HepG2 (cell line): ENCODE results near the gene PRDX2. TPM values are rescaled to one million over a fixed set of nuclear protein-coding genes. Genes with fewer than 3 reads are reported as not detected.

Experiments
- AKAP8 ChIP-seq: sonication (generic); formaldehyde crosslinking; IDR thresholded peaks from 2 replicates; pipeline ENCODE4 v1.5.1; 2020; ENCODE audit warnings: mild to moderate bottlenecking, missing genetic modification reagents
- ARNTL ChIP-seq: sonication (generic); formaldehyde crosslinking; IDR thresholded peaks from 2 replicates; pipeline ENCODE4 v1.4.0; 2020; ENCODE audit warnings: mild to moderate bottlenecking, missing genetic modification reagents
- JUNB ChIP-seq: sonication (generic); formaldehyde crosslinking; IDR thresholded peaks from 2 replicates; pipeline ENCODE4 v1.8.0; 2022; ENCODE audit warnings: missing genetic modification reagents, mild to moderate bottlenecking, borderline replicate concordance
- KDM6A ChIP-seq: IDR thresholded peaks from 2 replicates; pipeline ENCODE4 v1.6.1; 2016; ENCODE audit warnings: low read depth
- PHF21A ChIP-seq: sonication (generic); formaldehyde crosslinking; IDR thresholded peaks from 2 replicates; pipeline ENCODE4 v1.5.0; 2020; ENCODE audit warnings: mild to moderate bottlenecking, missing genetic modification reagents
- RXRB ChIP-seq: IDR thresholded peaks from 2 replicates; pipeline ENCODE4 v1.6.1; 2016; ENCODE audit warnings: borderline replicate concordance, missing genetic modification reagents, missing compliant biosample characterization
- SAFB2 ChIP-seq: sonication (generic); formaldehyde crosslinking; IDR thresholded peaks from 2 replicates; pipeline ENCODE4 v1.5.1; 2020; ENCODE audit warnings: missing genetic modification reagents, low read depth, mild to moderate bottlenecking, borderline replicate concordance
- TEAD2 ChIP-seq: sonication (generic); formaldehyde crosslinking; IDR thresholded peaks from 2 replicates; pipeline ENCODE4 v1.9.0; 2021; ENCODE audit warnings: missing genetic modification reagents
- ZNF12 ChIP-seq: sonication (generic); formaldehyde crosslinking; IDR thresholded peaks from 2 replicates; pipeline ENCODE4 v1.5.0; 2020; ENCODE audit warnings: missing genetic modification reagents
- ZNF282 ChIP-seq: fragments of 450-650 bp; IDR thresholded peaks from 2 replicates; pipeline ENCODE4 v1.6.1; 2018; ENCODE audit not compliant: partially characterized antibody
- ZNF430 ChIP-seq: sonication (generic); formaldehyde crosslinking; IDR thresholded peaks from 2 replicates; pipeline ENCODE4 v1.9.0; 2021; ENCODE audit warnings: mild to moderate bottlenecking, missing genetic modification reagents
- ZNF577 ChIP-seq: sonication (generic); formaldehyde crosslinking; IDR thresholded peaks from 2 replicates; pipeline ENCODE4 v1.4.0; 2020; ENCODE audit warnings: mild to moderate bottlenecking, low read depth, missing genetic modification reagents, borderline replicate concordance
- polyA plus RNA-seq, 8 experiments: library from polyadenylated mRNA; depleted of rRNA in 3 of 8; stranded (reverse) in 7 of 8; unstranded in 1 of 8; fragments of >200 nt; fragmentation: Illumina TruSeq in 4 of 8; extraction: Trizol in 4 of 8; gene quantifications; 2 replicates each; pipeline versions ENCODE4 v1.2.1 to v1.2.3, GENCODE V29; 2011 to 2016; ENCODE audit warnings: low read depth in 4 of 8, missing spikeins in 1 of 8, mixed read lengths in 1 of 8; ENCODE audit not compliant: insufficient read depth in 1 of 8
- total RNA-seq, 5 experiments: library from RNA; depleted of rRNA; stranded (reverse); fragments of >200 nt; fragmentation: Illumina TruSeq; extraction: Trizol; gene quantifications; 2 replicates each; pipeline ENCODE4 v1.2.3, GENCODE V29; 2016; ENCODE audit warnings: low read depth in 1 of 5
- TF ChIP-seq, protein P1 (sequence below): sonication (generic); formaldehyde crosslinking; IDR thresholded peaks from 2 replicates; pipeline ENCODE4 v1.4.0; 2020; ENCODE audit warnings: mild to moderate bottlenecking, missing genetic modification reagents
- TF ChIP-seq, protein P2 (sequence below): sonication (generic); formaldehyde crosslinking; IDR thresholded peaks from 2 replicates; pipeline ENCODE4 v1.4.0; 2020; ENCODE audit warnings: mild to moderate bottlenecking, missing genetic modification reagents
- TF ChIP-seq, protein P3 (sequence below): sonication (generic); formaldehyde crosslinking; IDR thresholded peaks from 2 replicates; pipeline ENCODE4 v1.4.0; 2020; ENCODE audit warnings: missing genetic modification reagents, mild to moderate bottlenecking, borderline replicate concordance
- TF ChIP-seq, protein P4 (sequence below): sonication (generic); formaldehyde crosslinking; IDR thresholded peaks from 2 replicates; pipeline ENCODE4 v1.4.0; 2020; ENCODE audit warnings: missing genetic modification reagents

Gene PRDX2
- total and polyA plus RNA-seq, 2 of the 13 experiments (the other 11 are each of a cell fraction or from before 2014, with no cell fraction given), result 218 to 381 TPM

DNA sequence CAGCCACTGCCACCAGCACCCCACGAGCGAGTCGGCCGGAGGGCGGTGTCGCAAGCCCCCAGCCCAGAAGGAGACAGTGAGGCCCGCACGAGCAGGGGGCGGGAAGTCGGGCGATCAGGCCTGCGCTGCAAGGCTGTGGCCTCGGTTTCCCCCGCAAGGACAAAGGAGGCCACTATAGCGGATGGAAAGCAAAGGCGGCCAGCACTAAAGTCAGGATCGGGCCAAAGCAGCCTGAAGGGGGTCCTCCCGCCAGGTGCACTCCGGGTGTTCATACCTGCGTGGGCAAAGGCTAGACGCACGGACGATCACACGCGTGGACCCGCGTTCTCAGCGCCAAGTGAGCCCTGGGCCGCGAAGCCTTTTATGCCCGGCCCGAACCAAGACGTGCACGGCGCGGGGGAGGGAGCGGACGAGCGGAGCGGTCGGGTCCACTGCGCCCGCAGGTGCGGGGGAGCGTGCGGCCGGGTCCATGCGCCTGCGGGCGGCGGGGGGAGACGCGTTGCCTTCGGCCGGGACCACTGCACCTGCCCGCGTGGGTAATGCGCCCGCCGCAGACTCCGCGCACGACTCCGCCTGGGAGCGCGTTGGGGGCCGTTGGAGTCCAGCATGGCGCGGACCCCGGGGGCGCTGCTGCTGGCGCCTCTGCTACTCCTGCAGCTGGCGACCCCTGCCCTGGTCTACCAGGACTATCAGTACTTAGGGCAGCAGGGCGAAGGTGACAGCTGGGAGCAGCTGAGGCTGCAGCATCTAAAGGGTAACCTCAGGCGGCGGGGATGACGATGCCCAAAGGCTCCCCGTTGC lies at the start of gene PRDX2, which contains the start of gene THSD8 (continued):
- TF ChIP-seq ZNF12 (CRISPR knock-in tag) (peak; percentile 32; the same call in 1 of the 2 replicates), ZNF577 (CRISPR knock-in tag) (no peak), ZNF430 (peak; percentile 97), SAFB2 (CRISPR knock-in tag) (peak; percentile 88), TEAD2 (CRISPR knock-in tag) (no peak), RXRB (CRISPR knock-in tag) (no peak), KDM6A (CRISPR knock-in tag) (no peak), AKAP8 (CRISPR knock-in tag) (peak; percentile 84), ZNF282 (no peak), ARNTL (peak; percentile 74), PHF21A (CRISPR knock-in tag) (peak; percentile 21; the same call in 1 of the 2 replicates), JUNB (CRISPR knock-in tag) (no peak)
- TF ChIP-seq, protein P1, sequence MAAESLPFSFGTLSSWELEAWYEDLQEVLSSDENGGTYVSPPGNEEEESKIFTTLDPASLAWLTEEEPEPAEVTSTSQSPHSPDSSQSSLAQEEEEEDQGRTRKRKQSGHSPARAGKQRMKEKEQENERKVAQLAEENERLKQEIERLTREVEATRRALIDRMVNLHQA (CRISPR knock-in tag), result no peak
- TF ChIP-seq, protein P2, sequence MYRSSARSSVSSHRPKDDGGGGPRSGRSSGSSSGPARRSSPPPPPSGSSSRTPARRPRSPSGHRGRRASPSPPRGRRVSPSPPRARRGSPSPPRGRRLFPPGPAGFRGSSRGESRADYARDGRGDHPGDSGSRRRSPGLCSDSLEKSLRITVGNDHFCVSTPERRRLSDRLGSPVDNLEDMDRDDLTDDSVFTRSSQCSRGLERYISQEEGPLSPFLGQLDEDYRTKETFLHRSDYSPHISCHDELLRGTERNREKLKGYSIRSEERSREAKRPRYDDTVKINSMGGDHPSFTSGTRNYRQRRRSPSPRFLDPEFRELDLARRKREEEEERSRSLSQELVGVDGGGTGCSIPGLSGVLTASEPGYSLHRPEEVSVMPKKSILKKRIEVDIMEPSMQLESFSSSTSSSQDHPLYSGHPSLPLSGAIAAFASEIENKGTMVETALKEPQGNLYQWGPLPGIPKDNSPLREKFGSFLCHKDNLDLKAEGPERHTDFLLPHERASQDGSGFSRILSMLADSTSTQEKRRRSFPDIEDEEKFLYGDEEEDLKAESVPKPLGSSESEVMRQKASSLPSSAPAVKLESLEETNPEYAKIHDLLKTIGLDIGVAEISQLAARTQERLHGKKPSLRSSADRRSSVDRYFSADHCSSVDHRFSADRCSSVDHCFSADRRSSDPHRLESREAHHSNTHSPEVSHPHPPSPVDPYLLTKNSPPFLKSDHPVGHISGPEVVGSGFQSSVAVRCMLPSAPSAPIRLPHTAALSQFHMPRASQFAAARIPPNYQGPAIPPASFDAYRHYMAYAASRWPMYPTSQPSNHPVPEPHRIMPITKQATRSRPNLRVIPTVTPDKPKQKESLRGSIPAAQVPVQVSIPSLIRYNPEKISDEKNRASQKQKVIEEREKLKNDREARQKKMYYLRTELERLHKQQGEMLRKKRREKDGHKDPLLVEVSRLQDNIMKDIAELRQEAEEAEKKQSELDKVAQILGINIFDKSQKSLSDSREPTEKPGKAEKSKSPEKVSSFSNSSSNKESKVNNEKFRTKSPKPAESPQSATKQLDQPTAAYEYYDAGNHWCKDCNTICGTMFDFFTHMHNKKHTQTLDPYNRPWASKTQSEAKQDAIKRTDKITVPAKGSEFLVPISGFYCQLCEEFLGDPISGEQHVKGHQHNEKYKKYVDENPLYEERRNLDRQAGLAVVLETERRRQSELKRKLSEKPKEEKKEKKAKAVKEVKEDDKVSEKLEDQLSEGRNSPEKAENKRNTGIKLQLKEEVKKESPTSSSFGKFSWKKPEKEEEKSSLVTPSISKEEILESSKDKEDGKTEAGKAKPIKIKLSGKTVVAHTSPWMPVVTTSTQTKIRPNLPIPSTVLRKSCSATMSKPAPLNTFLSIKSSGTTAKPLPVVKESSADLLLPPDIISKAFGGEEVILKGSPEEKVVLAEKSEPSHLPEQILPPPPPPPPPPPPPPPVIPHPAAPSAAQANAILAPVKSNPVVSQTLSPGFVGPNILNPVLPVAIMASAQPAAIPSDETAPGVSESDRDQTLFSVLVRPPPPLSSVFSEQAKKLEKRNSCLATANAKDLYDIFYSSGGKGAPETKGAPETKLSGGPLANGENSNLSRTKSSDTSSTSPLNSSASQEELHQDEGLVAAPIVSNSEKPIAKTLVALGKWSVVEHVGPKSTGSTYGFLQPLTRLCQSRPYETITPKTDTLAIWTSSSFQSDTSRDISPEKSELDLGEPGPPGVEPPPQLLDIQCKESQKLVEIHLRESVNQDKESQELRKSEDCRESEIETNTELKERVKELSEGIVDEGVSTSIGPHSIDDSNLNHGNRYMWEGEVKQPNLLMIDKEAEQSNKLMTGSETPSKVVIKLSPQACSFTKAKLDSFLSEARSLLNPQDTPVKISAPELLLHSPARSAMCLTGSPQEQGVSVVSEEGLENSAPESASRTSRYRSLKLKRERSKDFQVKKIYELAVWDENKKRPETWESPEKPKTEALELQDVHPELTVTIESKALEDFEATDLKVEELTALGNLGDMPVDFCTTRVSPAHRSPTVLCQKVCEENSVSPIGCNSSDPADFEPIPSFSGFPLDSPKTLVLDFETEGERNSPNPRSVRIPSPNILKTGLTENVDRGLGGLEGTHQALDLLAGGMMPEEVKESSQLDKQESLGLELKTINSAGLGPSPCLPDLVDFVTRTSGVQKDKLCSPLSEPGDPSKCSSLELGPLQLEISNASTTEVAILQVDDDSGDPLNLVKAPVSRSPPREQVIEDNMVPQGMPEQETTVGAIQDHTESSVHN (CRISPR knock-in tag), result 0 out of 2 replicates have a peak, but pooled peaks have one; percentile 21
- TF ChIP-seq, protein P3, sequence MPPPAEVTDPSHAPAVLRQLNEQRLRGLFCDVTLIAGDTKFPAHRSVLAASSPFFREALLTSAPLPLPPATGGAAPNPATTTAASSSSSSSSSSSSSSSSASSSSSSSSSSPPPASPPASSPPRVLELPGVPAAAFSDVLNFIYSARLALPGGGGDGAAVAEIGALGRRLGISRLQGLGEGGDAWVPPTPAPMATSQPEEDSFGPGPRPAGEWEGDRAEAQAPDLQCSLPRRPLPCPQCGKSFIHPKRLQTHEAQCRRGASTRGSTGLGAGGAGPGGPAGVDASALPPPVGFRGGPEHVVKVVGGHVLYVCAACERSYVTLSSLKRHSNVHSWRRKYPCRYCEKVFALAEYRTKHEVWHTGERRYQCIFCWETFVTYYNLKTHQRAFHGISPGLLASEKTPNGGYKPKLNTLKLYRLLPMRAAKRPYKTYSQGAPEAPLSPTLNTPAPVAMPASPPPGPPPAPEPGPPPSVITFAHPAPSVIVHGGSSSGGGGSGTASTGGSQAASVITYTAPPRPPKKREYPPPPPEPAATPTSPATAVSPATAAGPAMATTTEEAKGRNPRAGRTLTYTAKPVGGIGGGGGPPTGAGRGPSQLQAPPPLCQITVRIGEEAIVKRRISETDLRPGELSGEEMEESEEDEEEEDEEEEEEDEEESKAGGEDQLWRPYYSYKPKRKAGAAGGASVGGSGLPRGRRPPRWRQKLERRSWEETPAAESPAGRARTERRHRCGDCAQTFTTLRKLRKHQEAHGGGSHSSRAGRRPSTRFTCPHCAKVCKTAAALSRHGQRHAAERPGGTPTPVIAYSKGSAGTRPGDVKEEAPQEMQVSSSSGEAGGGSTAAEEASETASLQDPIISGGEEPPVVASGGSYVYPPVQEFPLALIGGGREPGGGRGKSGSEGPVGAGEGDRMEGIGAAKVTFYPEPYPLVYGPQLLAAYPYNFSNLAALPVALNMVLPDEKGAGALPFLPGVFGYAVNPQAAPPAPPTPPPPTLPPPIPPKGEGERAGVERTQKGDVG, result peak; percentile 64; the same call in 1 of the 2 replicates
- TF ChIP-seq, protein P4, sequence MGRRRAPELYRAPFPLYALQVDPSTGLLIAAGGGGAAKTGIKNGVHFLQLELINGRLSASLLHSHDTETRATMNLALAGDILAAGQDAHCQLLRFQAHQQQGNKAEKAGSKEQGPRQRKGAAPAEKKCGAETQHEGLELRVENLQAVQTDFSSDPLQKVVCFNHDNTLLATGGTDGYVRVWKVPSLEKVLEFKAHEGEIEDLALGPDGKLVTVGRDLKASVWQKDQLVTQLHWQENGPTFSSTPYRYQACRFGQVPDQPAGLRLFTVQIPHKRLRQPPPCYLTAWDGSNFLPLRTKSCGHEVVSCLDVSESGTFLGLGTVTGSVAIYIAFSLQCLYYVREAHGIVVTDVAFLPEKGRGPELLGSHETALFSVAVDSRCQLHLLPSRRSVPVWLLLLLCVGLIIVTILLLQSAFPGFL (CRISPR knock-in tag), result no peak
